Activated CD4-positive, alpha-beta T cell treated with anti-CD3 and anti-CD28 coated beads, Interleukin-2, amount 50 U/mL, for 1 hour (primary cell): ENCODE data around the gene TP53AIP1.

ENCODE experiments used
- DNase-seq: peaks from one replicate; pipeline ENCODE4 v3.0.0-alpha.2; 2020

The TP53AIP1 gene

GRCh38 chr11:128904656-128905344 lies 37.9 kb downstream of the TP53AIP1 start:
- no peak for DNase-seq

GRCh38 chr11:128904303-128904655 lies 38.4 kb downstream of the TP53AIP1 start:
- DNase-seq: no peak

GRCh38 chr11:128903248-128904061 lies 39.2 kb downstream of the TP53AIP1 start:
- DNase-seq: no peak

- DNase-seq: no peak
Measured at GRCh38 chr11:128902515-128903066, 40.1 kb downstream of the TP53AIP1 start.

- DNase-seq: no peak
Measured at GRCh38 chr11:128901653-128902514, 40.8 kb downstream of the TP53AIP1 start.

- DNase-seq: no peak
Measured at GRCh38 chr11:128900468-128900867, 42.2 kb downstream of the TP53AIP1 start.

- DNase-seq: no peak
Measured at GRCh38 chr11:128898580-128899344, 43.9 kb downstream of the TP53AIP1 start.

GRCh38 chr11:128897826-128898225 lies 44.8 kb downstream of the TP53AIP1 start:
- DNase-seq: no peak

- no peak for DNase-seq
Measured at GRCh38 chr11:128896356-128896755, 46.3 kb downstream of the TP53AIP1 start.

GRCh38 chr11:128895526-128895925 lies 47.1 kb downstream of the TP53AIP1 start:
- DNase-seq: no peak

GRCh38 chr11:128894685-128895084 lies 48.0 kb downstream of the TP53AIP1 start:
- DNase-seq: no peak

- no peak for DNase-seq
Measured at GRCh38 chr11:128894286-128894681, 48.4 kb downstream of the TP53AIP1 start.

- DNase-seq: no peak
Measured at GRCh38 chr11:128893578-128894285, 48.9 kb downstream of the TP53AIP1 start.

- DNase-seq: no peak
Measured at GRCh38 chr11:128892866-128893565, 49.7 kb downstream of the TP53AIP1 start.

- DNase-seq: no peak
Measured at GRCh38 chr11:128891913-128892398, 50.7 kb downstream of the TP53AIP1 start.

- no peak for DNase-seq
Measured at GRCh38 chr11:128890543-128891368, 51.9 kb downstream of the TP53AIP1 start, which contains the start of gene KCNJ5. Gene KCNJ5 (plus strand): TSS chr11:128891356. CDS start chr11:128911274, 19,918 bp downstream.

GRCh38 chr11:128890216-128890542 lies 52.5 kb downstream of the TP53AIP1 start:
- DNase-seq: no peak

GRCh38 chr11:128889657-128890213 lies 52.9 kb downstream of the TP53AIP1 start:
- no peak for DNase-seq
